ENCODE measurements around the gene FHIT. TPM values are rescaled to one million over a fixed set of nuclear protein-coding genes. Genes with fewer than 3 reads are reported as not detected.
"Not testable (repeated sequence)": the region's sequence is repeated elsewhere in the genome, so short reads cannot be mapped to it uniquely, and the experiment has no call there.

Gene FHIT
- total RNA-seq, 1 donor from 2014 or later, result 29.9 TPM

- Mint-ChIP-seq H3K9me3 (no peaks in the 10 kb centered on the region), H3K4me1 (ENCODE audit: low read depth) (no peaks in the 10 kb centered on the region), H3K4me3 (ENCODE audit: low read depth) (no peak overlapping the region), H3K27ac (no peak overlapping the region), H3K36me3 (ENCODE audit: low read depth) (no peaks in the 10 kb centered on the region), H3K27me3 (ENCODE audit: low read depth) (no peaks in the 10 kb centered on the region)
- DNase-seq (ENCODE audit: low spot score), result no peak
- intact Hi-C loops (cut with micrococcal nuclease), result no loop called here
Measured at GRCh38 chr3:60675424-60675823, 575.8 kb downstream of the FHIT start.

DNA sequence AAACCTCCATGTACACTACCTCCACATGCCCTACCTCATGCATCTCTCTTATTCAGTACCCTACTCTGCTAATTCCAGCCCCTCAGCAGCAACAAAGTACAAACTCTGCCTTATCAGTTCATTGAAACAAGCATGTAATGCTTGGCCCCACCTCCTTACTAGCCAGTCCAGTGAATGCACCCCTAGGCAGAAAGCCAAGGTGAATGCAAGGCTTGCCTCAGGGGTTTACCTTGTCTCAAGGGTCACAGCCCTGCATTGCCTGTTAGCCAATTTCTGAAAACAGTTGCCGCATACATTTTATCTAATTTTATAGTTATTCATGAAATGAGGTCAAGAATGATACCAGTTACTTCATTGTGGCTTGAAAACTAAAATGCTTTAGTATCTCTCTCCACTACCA is 576.4 kb downstream of the FHIT start:
- H3K9me3 Mint-ChIP-seq, result no peaks in the 10 kb centered on the region
- intact Hi-C loops (cut with micrococcal nuclease), result no loop called here

GRCh38 chr3:60673123-60673522 is 578.1 kb downstream of the FHIT start:
- H3K4me1 Mint-ChIP-seq (ENCODE audit: low read depth), result no peaks in the 10 kb centered on the region
- no peak overlapping the region for H3K4me3 Mint-ChIP-seq (ENCODE audit: low read depth)

More for the DNA sequence above, 576.4 kb downstream of the FHIT start:
- H3K27ac Mint-ChIP-seq, result no peak overlapping the region
- no peak overlapping the region for H3K4me3 Mint-ChIP-seq (ENCODE audit: low read depth)
- no peaks in the 10 kb centered on the region for H3K36me3 Mint-ChIP-seq (ENCODE audit: low read depth)
- no peaks in the 10 kb centered on the region for H3K4me1 Mint-ChIP-seq (ENCODE audit: low read depth)
- DNase-seq (ENCODE audit: low spot score), result no peak
- no peaks in the 10 kb centered on the region for H3K27me3 Mint-ChIP-seq (ENCODE audit: low read depth)

GRCh38 chr3:60672337-60672736 is 578.9 kb downstream of the FHIT start:
- intact Hi-C loops (cut with micrococcal nuclease), result not testable (repeated sequence)

More at GRCh38 chr3:60673123-60673522, 578.1 kb downstream of the FHIT start:
- DNase-seq (ENCODE audit: low spot score), result no peak
- intact Hi-C loops (cut with micrococcal nuclease), result no loop called here
- Mint-ChIP-seq H3K27me3 (ENCODE audit: low read depth) (no peaks in the 10 kb centered on the region), H3K36me3 (ENCODE audit: low read depth) (no peaks in the 10 kb centered on the region), H3K9me3 (no peaks in the 10 kb centered on the region), H3K27ac (no peak overlapping the region)

DNA sequence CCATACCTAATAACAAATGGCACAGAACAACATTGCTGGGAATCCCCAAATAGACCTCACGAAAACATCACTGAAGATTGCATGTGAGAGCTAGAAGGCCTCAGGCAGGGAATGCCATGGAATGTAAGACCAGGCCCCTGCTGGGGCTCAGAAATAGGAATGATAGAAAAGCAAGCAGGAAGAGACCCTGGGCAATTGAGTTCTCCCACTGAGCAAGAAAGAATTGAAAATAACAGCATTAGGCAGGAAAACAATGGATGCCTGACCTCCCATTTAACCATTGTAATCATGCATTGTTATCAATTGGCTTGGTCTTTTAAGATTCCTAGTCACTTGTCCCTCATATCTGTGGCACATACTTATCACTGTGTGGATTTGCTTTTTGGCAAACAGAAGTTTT is 581.6 kb downstream of the FHIT start:
- intact Hi-C loops (cut with micrococcal nuclease), result no loop called here
- H3K27ac Mint-ChIP-seq, result no peak overlapping the region
- H3K4me1 Mint-ChIP-seq (ENCODE audit: low read depth), result no peaks in the 10 kb centered on the region
- H3K36me3 Mint-ChIP-seq (ENCODE audit: low read depth), result no peaks in the 10 kb centered on the region
- no peak for DNase-seq (ENCODE audit: low spot score)
- no peak overlapping the region for H3K4me3 Mint-ChIP-seq (ENCODE audit: low read depth)
- peaks cover 10% of the 10 kb centered on the region for H3K9me3 Mint-ChIP-seq
- no peaks in the 10 kb centered on the region for H3K27me3 Mint-ChIP-seq (ENCODE audit: low read depth)

More at GRCh38 chr3:60672337-60672736, 578.9 kb downstream of the FHIT start:
- DNase-seq (ENCODE audit: low spot score); H3K4me1 Mint-ChIP-seq (ENCODE audit: low read depth); H3K27me3 Mint-ChIP-seq (ENCODE audit: low read depth); H3K27ac Mint-ChIP-seq; H3K36me3 Mint-ChIP-seq (ENCODE audit: low read depth); H3K9me3 Mint-ChIP-seq; H3K4me3 Mint-ChIP-seq (ENCODE audit: low read depth): not testable (repeated sequence)

DNA sequence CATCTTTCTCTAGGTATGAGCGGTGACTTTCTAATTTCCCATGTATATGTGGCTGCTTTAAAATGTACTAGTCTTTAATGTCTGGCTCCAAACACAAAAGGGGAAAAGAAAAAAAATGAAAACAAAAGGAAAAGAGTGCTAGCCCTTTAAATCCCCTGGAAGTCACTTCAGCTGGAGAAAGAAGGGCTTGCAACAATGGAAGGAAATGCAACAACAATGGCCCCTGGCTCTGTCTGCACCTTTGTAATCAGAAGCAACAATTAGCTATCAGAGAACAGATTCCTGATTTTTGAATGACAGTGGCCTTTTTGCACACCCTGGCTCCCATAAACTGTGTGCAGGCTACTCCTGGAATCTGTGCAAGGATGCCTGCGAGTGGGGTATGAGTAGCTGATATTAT is 591.2 kb downstream of the FHIT start:
- Mint-ChIP-seq H3K4me1 (ENCODE audit: low read depth) (peaks cover 5% of the 10 kb centered on the region), H3K27ac (no peak overlapping the region), H3K9me3 (peaks cover 35% of the 10 kb centered on the region), H3K4me3 (ENCODE audit: low read depth) (no peak overlapping the region), H3K36me3 (ENCODE audit: low read depth) (no peaks in the 10 kb centered on the region), H3K27me3 (ENCODE audit: low read depth) (peaks cover 2% of the 10 kb centered on the region)
- no peak for DNase-seq (ENCODE audit: low spot score)
- intact Hi-C loops (cut with micrococcal nuclease), result no loop called here

DNA sequence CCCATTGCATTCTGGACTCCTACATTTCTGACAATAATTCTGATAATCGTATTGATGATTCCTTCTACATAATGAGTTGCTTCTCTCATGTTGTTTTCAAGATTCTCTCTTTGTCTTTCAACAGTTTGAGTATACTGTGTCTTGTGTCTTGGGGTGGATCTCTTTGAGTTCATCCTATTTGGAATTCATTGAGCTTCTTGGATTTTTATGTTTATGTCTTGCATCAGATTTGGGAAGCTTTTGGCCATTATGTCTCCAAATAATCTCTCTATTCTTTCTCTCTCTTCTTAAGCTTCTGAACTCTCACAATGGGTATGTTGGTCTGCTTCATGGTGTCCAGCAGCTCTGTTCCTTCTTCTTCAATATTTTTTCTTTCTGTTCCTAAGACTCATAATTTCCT is 592.2 kb downstream of the FHIT start:
- no peak overlapping the region for H3K27ac Mint-ChIP-seq
- H3K36me3 Mint-ChIP-seq (ENCODE audit: low read depth), result no peaks in the 10 kb centered on the region
- intact Hi-C loops (cut with micrococcal nuclease), result no loop called here
- H3K27me3 Mint-ChIP-seq (ENCODE audit: low read depth), result peaks cover 2% of the 10 kb centered on the region
- H3K9me3 Mint-ChIP-seq, result peaks cover 33% of the 10 kb centered on the region
- H3K4me3 Mint-ChIP-seq (ENCODE audit: low read depth), result no peak overlapping the region
- peaks cover 5% of the 10 kb centered on the region for H3K4me1 Mint-ChIP-seq (ENCODE audit: low read depth)
- DNase-seq (ENCODE audit: low spot score), result no peak

DNA sequence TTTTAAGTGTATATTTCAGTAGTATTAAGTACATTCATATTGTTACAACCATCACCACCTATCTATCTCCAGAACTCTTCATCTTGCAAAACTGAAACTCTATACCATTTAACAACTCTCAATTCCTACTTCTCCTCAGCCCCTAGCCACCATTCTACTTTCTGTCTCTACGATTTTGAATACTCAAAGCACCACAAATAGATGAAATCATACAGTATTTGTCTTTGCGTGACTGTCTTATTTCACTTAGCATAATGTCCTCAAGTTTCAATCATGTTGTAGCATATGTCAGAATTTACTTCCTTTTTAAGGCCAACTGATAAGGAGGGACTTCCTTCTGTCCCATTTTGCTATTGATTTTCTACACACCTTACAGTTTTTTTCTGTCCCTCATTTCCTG is 593.3 kb downstream of the FHIT start:
- Mint-ChIP-seq H3K27me3 (ENCODE audit: low read depth) (peaks cover 2% of the 10 kb centered on the region), H3K4me1 (ENCODE audit: low read depth) (peaks cover 5% of the 10 kb centered on the region), H3K4me3 (ENCODE audit: low read depth) (no peak overlapping the region), H3K9me3 (peaks cover 33% of the 10 kb centered on the region), H3K36me3 (ENCODE audit: low read depth) (no peaks in the 10 kb centered on the region), H3K27ac (no peak overlapping the region)
- DNase-seq (ENCODE audit: low spot score), result no peak
- intact Hi-C loops (cut with micrococcal nuclease), result no loop called here

- peaks cover 3% of the 10 kb centered on the region for H3K27me3 Mint-ChIP-seq (ENCODE audit: low read depth)
- H3K36me3 Mint-ChIP-seq (ENCODE audit: low read depth), result no peaks in the 10 kb centered on the region
- no peaks in the 10 kb centered on the region for H3K9me3 Mint-ChIP-seq
- DNase-seq (ENCODE audit: low spot score), result no peak
- no peak overlapping the region for H3K27ac Mint-ChIP-seq
- peaks cover under 1% of the 10 kb centered on the region for H3K4me1 Mint-ChIP-seq (ENCODE audit: low read depth)
- intact Hi-C loops (cut with micrococcal nuclease), result no loop called here
- H3K4me3 Mint-ChIP-seq (ENCODE audit: low read depth), result no peak overlapping the region
Measured at GRCh38 chr3:60652829-60653228, 598.4 kb downstream of the FHIT start.

GRCh38 chr3:60651799-60652198 is 599.5 kb downstream of the FHIT start:
- Mint-ChIP-seq H3K36me3 (ENCODE audit: low read depth) (no peaks in the 10 kb centered on the region), H3K27me3 (ENCODE audit: low read depth) (peaks cover 3% of the 10 kb centered on the region), H3K9me3 (no peaks in the 10 kb centered on the region), H3K27ac (no peak overlapping the region), H3K4me1 (ENCODE audit: low read depth) (no peaks in the 10 kb centered on the region), H3K4me3 (ENCODE audit: low read depth) (no peak overlapping the region)
- DNase-seq (ENCODE audit: low spot score), result no peak
- intact Hi-C loops (cut with micrococcal nuclease), result no loop called here

GRCh38 chr3:60650171-60650570 is 601.1 kb downstream of the FHIT start:
- no peak overlapping the region for H3K27ac Mint-ChIP-seq
- no peak overlapping the region for H3K4me3 Mint-ChIP-seq (ENCODE audit: low read depth)
- no peak for DNase-seq (ENCODE audit: low spot score)
- intact Hi-C loops (cut with micrococcal nuclease), result no loop called here
- no peaks in the 10 kb centered on the region for H3K4me1 Mint-ChIP-seq (ENCODE audit: low read depth)
- H3K9me3 Mint-ChIP-seq, result no peaks in the 10 kb centered on the region
- H3K36me3 Mint-ChIP-seq (ENCODE audit: low read depth), result no peaks in the 10 kb centered on the region
- H3K27me3 Mint-ChIP-seq (ENCODE audit: low read depth), result peaks cover 3% of the 10 kb centered on the region

GRCh38 chr3:60645801-60646200 is 605.5 kb downstream of the FHIT start:
- no peaks in the 10 kb centered on the region for H3K4me1 Mint-ChIP-seq (ENCODE audit: low read depth)
- DNase-seq (ENCODE audit: low spot score), result no peak
- no peaks in the 10 kb centered on the region for H3K9me3 Mint-ChIP-seq
- peaks cover 3% of the 10 kb centered on the region for H3K27me3 Mint-ChIP-seq (ENCODE audit: low read depth)
- intact Hi-C loops (cut with micrococcal nuclease), result no loop called here
- no peak overlapping the region for H3K27ac Mint-ChIP-seq
- H3K36me3 Mint-ChIP-seq (ENCODE audit: low read depth), result no peaks in the 10 kb centered on the region
- H3K4me3 Mint-ChIP-seq (ENCODE audit: low read depth), result no peak overlapping the region

DNA sequence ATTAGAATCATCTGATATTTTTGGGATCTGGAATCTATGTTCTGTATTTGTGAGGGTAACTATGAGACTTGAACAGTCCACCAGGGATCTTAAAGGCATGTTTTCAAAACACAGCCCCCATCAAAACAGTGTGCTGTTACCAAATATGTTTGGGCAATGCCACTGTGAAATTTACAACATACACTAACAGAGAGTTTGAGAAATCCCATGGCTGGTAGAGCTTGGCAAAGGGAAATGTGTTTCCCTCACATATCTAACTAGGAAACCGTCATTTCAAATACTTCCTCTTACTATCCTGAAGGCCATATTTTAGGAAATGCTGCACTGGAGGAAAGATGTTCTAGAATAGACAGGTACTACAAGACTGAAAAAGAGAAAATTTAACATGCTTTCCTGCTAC is 607.4 kb downstream of the FHIT start:
- Mint-ChIP-seq H3K4me3 (ENCODE audit: low read depth) (no peak overlapping the region), H3K36me3 (ENCODE audit: low read depth) (no peaks in the 10 kb centered on the region), H3K9me3 (no peaks in the 10 kb centered on the region), H3K27ac (no peak overlapping the region), H3K4me1 (ENCODE audit: low read depth) (no peaks in the 10 kb centered on the region), H3K27me3 (ENCODE audit: low read depth) (peaks cover 3% of the 10 kb centered on the region)
- intact Hi-C loops (cut with micrococcal nuclease), result no loop called here
- no peak for DNase-seq (ENCODE audit: low spot score)

GRCh38 chr3:60641354-60641753 is 609.9 kb downstream of the FHIT start:
- DNase-seq (ENCODE audit: low spot score), result no peak
- no peaks in the 10 kb centered on the region for H3K9me3 Mint-ChIP-seq
- peaks cover 3% of the 10 kb centered on the region for H3K27me3 Mint-ChIP-seq (ENCODE audit: low read depth)
- H3K36me3 Mint-ChIP-seq (ENCODE audit: low read depth), result no peaks in the 10 kb centered on the region
- intact Hi-C loops (cut with micrococcal nuclease), result no loop called here
- H3K27ac Mint-ChIP-seq, result no peak overlapping the region
- H3K4me1 Mint-ChIP-seq (ENCODE audit: low read depth), result no peaks in the 10 kb centered on the region
- no peak overlapping the region for H3K4me3 Mint-ChIP-seq (ENCODE audit: low read depth)
